ENCODE results near the gene LONP1. TPM values are rescaled to one million over a fixed set of nuclear protein-coding genes. Genes with fewer than 3 reads are reported as not detected.

The LONP1 gene
- total and polyA plus RNA-seq, 2 experiments from 2014 or later, result 77.5 to 119 TPM

GRCh38 chr19:5714816-5715215 is 5.1 kb downstream of the LONP1 start:
- in situ Hi-C loops (cut with MboI), result no loop called here
- Histone ChIP-seq H3F3A (ENCODE audit: insufficient read depth) (peaks cover 24% of the 10 kb centered on the region), H4K20me1 (ENCODE audit: insufficient read depth) (peaks cover 8% of the 10 kb centered on the region), H3K79me2 (ENCODE audit: insufficient read depth) (peaks cover 81% of the 10 kb centered on the region), H3K9me3 (ENCODE audit: low read depth) (no peaks in the 10 kb centered on the region), H3K9me2 (ENCODE audit: insufficient read depth) (no peaks in the 10 kb centered on the region), H3K27me3 (replicated peaks; ENCODE audit: insufficient read depth) (no peaks in the 10 kb centered on the region), H3K36me3 (ENCODE audit: low read depth) (peaks cover 38% of the 10 kb centered on the region), H3K9ac (no peak overlapping the region), H2AFZ (no peak overlapping the region), H3K4me2 (ENCODE audit: unreplicated experiment) (no peak overlapping the region), H3K4me1 (ENCODE audit: insufficient read depth) (peaks cover 17% of the 10 kb centered on the region), H3K4me3 (no peak overlapping the region), H3K27ac (no peak overlapping the region)
- TF ChIP-seq EZH2phosphoT487 (IDR thresholded peaks at IDR 0.05; ENCODE audit: insufficient read depth, low read depth) (no peak), EZH2 (IDR thresholded peaks at IDR 0.05; ENCODE audit: insufficient read depth, poor library complexity, severe bottlenecking) (no peak)
- 87 to 89% methylated on average over 10 of the region's 10 CpGs for WGBS, 2 experiments (ENCODE audit: low coverage in 1 of 2, low lambda C conversion rate in 2 of 2, missing lambda C conversion rate in 2 of 2)
- no peak for DNase-seq

- Histone ChIP-seq H3K4me2 (ENCODE audit: unreplicated experiment) (no peak overlapping the region), H3K27ac (no peak overlapping the region), H3K4me1 (ENCODE audit: insufficient read depth) (peaks cover 14% of the 10 kb centered on the region), H4K20me1 (ENCODE audit: insufficient read depth) (peaks cover 8% of the 10 kb centered on the region), H3K79me2 (ENCODE audit: insufficient read depth) (peaks cover 72% of the 10 kb centered on the region), H3K9me2 (ENCODE audit: insufficient read depth) (no peaks in the 10 kb centered on the region), H3F3A (ENCODE audit: insufficient read depth) (peaks cover 11% of the 10 kb centered on the region), H3K9me3 (ENCODE audit: low read depth) (no peaks in the 10 kb centered on the region), H3K27me3 (replicated peaks; ENCODE audit: insufficient read depth) (no peaks in the 10 kb centered on the region), H2AFZ (no peak overlapping the region), H3K9ac (no peak overlapping the region), H3K36me3 (ENCODE audit: low read depth) (peaks cover 38% of the 10 kb centered on the region), H3K4me3 (no peak overlapping the region)
- TF ChIP-seq EZH2 (IDR thresholded peaks at IDR 0.05; ENCODE audit: insufficient read depth, poor library complexity, severe bottlenecking), result no peak
- no peak for TF ChIP-seq EZH2phosphoT487 (IDR thresholded peaks at IDR 0.05; ENCODE audit: insufficient read depth, low read depth)
- 92 to 96% methylated on average over 9 of the region's 9 CpGs for WGBS, 2 experiments (ENCODE audit: low coverage in 1 of 2, low lambda C conversion rate in 2 of 2, missing lambda C conversion rate in 2 of 2)
- in situ Hi-C loops (cut with MboI), result no loop called here
- DNase-seq, result no peak
Measured at GRCh38 chr19:5713228-5713627, 6.7 kb downstream of the LONP1 start.

GRCh38 chr19:5711713-5712161 is 8.2 kb downstream of the LONP1 start:
- Histone ChIP-seq H3F3A (ENCODE audit: insufficient read depth) (no peaks in the 10 kb centered on the region; the same call in 1 of the 2 replicates), H3K9me3 (ENCODE audit: low read depth) (no peaks in the 10 kb centered on the region), H3K9me2 (ENCODE audit: insufficient read depth) (no peaks in the 10 kb centered on the region), H4K20me1 (ENCODE audit: insufficient read depth) (peaks cover 4% of the 10 kb centered on the region), H2AFZ (no peak overlapping the region), H3K9ac (no peak overlapping the region), H3K27me3 (replicated peaks; ENCODE audit: insufficient read depth) (no peaks in the 10 kb centered on the region), H3K4me1 (ENCODE audit: insufficient read depth) (no peaks in the 10 kb centered on the region), H3K79me2 (ENCODE audit: insufficient read depth) (peaks cover 57% of the 10 kb centered on the region), H3K4me3 (no peak overlapping the region), H3K4me2 (ENCODE audit: unreplicated experiment) (no peak overlapping the region), H3K36me3 (ENCODE audit: low read depth) (peaks cover 32% of the 10 kb centered on the region), H3K27ac (no peak overlapping the region)
- TF ChIP-seq EZH2 (IDR thresholded peaks at IDR 0.05; ENCODE audit: insufficient read depth, poor library complexity, severe bottlenecking) (no peak), EZH2phosphoT487 (IDR thresholded peaks at IDR 0.05; ENCODE audit: insufficient read depth, low read depth) (no peak)
- in situ Hi-C loops (cut with MboI), result no loop called here
- DNase-seq, result no peak
- 92 to 96% methylated on average over 16 to 25 of the region's 25 CpGs for WGBS, 2 experiments (ENCODE audit: low coverage in 1 of 2, low lambda C conversion rate in 2 of 2, missing lambda C conversion rate in 2 of 2)

GRCh38 chr19:5711025-5711424 is 8.9 kb downstream of the LONP1 start:
- no peaks in the 10 kb centered on the region for H3K9me2 ChIP-seq (ENCODE audit: insufficient read depth)
- H3K27ac ChIP-seq, result no peak overlapping the region
- no peak for DNase-seq
- no peaks in the 10 kb centered on the region for H3K9me3 ChIP-seq (ENCODE audit: low read depth)
- no peaks in the 10 kb centered on the region for H3F3A ChIP-seq (ENCODE audit: insufficient read depth)
- peaks cover 50% of the 10 kb centered on the region for H3K79me2 ChIP-seq (ENCODE audit: insufficient read depth)
- no peaks in the 10 kb centered on the region for H3K4me1 ChIP-seq (ENCODE audit: insufficient read depth)
- no peak overlapping the region for H3K4me3 ChIP-seq
- H3K36me3 ChIP-seq (ENCODE audit: low read depth), result peaks cover 36% of the 10 kb centered on the region
- no peak for TF ChIP-seq EZH2 (IDR thresholded peaks at IDR 0.05; ENCODE audit: insufficient read depth, poor library complexity, severe bottlenecking)
- TF ChIP-seq EZH2phosphoT487 (IDR thresholded peaks at IDR 0.05; ENCODE audit: insufficient read depth, low read depth), result no peak
- in situ Hi-C loops (cut with MboI), result no loop called here
- H3K9ac ChIP-seq, result no peak overlapping the region
- H3K4me2 ChIP-seq (ENCODE audit: unreplicated experiment), result no peak overlapping the region
- no peak overlapping the region for H2AFZ ChIP-seq
- no peaks in the 10 kb centered on the region for H3K27me3 ChIP-seq (replicated peaks; ENCODE audit: insufficient read depth)
- WGBS, 2 experiments (ENCODE audit: low coverage in 1 of 2, low lambda C conversion rate in 2 of 2, missing lambda C conversion rate in 2 of 2), result 97 to 98% methylated on average over 8 of the region's 8 CpGs
- peaks cover 4% of the 10 kb centered on the region for H4K20me1 ChIP-seq (ENCODE audit: insufficient read depth)

Measured in GM23248 (cell line).